RWPE2 (cell line): ENCODE results near the gene DARS2.

Experiments used
- ATAC-seq: fragments of 200-7000 bp; cut with Tn5 transposase; 3 replicates; pipeline ENCODE4 v1.9.1; 2021; ENCODE audit warnings: low read depth
- DNase-seq: peaks from one replicate; pipeline ENCODE4 v3.0.0-alpha.2; 2020; ENCODE audit warnings: low spot score
- H3K27ac ChIP-seq: fragments of 450-650 bp; 2 replicates; pipeline ENCODE4 v1.5.1; 2017; ENCODE audit warnings: mild to moderate bottlenecking; ENCODE audit not compliant: poor library complexity, severe bottlenecking
- H3K27me3 ChIP-seq: fragments of 250-450 bp; sonication (Bioruptor Pico); 2 replicates; pipeline ENCODE4 v1.5.1; 2021; ENCODE audit warnings: mild to moderate bottlenecking, moderate library complexity; ENCODE audit not compliant: insufficient read depth, poor library complexity, severe bottlenecking
- H3K36me3 ChIP-seq: fragments of 250-450 bp; sonication (Bioruptor Pico); 2 replicates; pipeline ENCODE4 v1.5.1; 2020; ENCODE audit warnings: low read depth, mild to moderate bottlenecking, moderate library complexity
- H3K4me1 ChIP-seq: fragments of 250-450 bp; sonication (Bioruptor Pico); 2 replicates; pipeline ENCODE4 v1.5.1; 2021; ENCODE audit warnings: mild to moderate bottlenecking, moderate library complexity; ENCODE audit not compliant: insufficient read depth, poor library complexity, severe bottlenecking
- H3K4me3 ChIP-seq: fragments of 250-450 bp; sonication (Bioruptor Pico); 2 replicates; pipeline ENCODE4 v1.5.1; 2021; ENCODE audit warnings: mild to moderate bottlenecking, moderate library complexity; ENCODE audit not compliant: severe bottlenecking
- H3K9me3 ChIP-seq: fragments of 250-450 bp; sonication (Bioruptor Pico); 2 replicates; pipeline ENCODE4 v1.5.1; 2021; ENCODE audit warnings: mild to moderate bottlenecking, moderate library complexity; ENCODE audit not compliant: severe bottlenecking
- TF ChIP-seq, protein P1 (sequence below): fragments of 450-650 bp; IDR thresholded peaks from one replicate; pipeline ENCODE4 v1.5.1; 2017; ENCODE audit warnings: mild to moderate bottlenecking, moderate library complexity; ENCODE audit not compliant: poor library complexity, severe bottlenecking

Gene DARS2

DNA sequence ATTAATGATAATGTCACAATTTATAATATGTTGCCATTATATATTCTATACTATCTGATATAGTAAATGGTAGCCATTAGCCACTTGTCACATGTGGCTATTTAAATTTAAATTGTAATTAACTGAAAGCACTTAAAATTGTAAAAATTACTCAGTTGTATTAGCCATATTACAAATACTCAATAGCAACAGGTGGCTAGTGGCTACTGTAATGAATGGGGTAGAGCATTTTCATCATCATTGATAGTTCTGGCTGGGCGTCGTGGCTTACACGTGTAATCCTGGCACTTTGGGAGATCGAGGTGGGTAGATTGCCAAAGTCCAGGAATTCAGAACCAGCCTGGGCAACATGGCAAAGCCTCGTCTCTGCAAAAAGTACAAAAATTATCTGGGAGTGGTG is 60.2 kb downstream of the DARS2 start:
- no peak overlapping the region for H3K4me3 ChIP-seq
- DNase-seq = no peak
- no peaks in the 10 kb centered on the region for H3K9me3 ChIP-seq
- H3K4me1 ChIP-seq = no peaks in the 10 kb centered on the region
- no peak for ATAC-seq
- TF ChIP-seq, protein P1, sequence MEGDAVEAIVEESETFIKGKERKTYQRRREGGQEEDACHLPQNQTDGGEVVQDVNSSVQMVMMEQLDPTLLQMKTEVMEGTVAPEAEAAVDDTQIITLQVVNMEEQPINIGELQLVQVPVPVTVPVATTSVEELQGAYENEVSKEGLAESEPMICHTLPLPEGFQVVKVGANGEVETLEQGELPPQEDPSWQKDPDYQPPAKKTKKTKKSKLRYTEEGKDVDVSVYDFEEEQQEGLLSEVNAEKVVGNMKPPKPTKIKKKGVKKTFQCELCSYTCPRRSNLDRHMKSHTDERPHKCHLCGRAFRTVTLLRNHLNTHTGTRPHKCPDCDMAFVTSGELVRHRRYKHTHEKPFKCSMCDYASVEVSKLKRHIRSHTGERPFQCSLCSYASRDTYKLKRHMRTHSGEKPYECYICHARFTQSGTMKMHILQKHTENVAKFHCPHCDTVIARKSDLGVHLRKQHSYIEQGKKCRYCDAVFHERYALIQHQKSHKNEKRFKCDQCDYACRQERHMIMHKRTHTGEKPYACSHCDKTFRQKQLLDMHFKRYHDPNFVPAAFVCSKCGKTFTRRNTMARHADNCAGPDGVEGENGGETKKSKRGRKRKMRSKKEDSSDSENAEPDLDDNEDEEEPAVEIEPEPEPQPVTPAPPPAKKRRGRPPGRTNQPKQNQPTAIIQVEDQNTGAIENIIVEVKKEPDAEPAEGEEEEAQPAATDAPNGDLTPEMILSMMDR = no peak
- no peaks in the 10 kb centered on the region for H3K27me3 ChIP-seq
- peaks cover 20% of the 10 kb centered on the region for H3K36me3 ChIP-seq
- H3K27ac ChIP-seq = no peak overlapping the region

DNA sequence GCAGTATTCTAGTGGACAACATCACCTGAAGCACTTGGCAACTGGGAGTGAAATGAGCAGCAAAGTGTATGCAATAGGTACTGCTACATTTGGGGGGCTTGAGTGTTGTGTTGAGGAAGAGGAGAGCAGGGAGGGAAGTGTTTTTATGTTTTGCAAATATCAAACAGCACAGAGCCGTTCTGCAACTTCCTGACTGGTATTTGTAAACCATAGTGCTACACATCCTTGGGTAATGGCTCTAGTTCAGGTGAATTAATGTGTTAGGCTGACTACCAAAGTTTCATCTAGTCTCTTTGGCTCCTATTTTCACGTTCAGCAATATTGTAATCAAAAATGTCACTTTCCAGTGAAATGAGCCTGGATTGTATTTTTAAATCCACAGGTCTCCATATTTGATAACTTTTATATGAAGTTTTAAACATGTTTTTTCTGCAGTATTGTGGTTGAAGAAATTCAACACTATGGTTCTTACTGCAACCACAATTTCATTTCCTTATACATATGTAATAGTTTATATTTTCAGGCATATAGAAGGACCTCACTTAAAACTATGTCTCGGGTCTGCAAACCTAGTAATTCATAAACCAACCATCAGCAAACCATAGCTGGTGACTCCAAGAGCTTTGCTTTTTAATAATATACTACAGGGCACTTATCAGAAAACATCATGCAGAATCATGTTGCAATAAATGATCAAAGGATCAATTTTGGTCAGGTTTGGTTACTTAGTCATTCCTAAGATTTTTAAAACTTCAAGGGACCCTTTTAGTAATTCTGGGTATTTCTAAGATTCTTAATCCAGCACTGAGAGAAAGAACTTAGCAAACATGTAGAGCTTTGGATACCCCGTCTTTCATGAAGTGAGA is 62.5 kb downstream of the DARS2 start:
- Histone ChIP-seq H3K27me3 (no peaks in the 10 kb centered on the region), H3K27ac (no peak overlapping the region), H3K36me3 (peaks cover 20% of the 10 kb centered on the region), H3K4me1 (no peaks in the 10 kb centered on the region), H3K4me3 (no peak overlapping the region), H3K9me3 (no peaks in the 10 kb centered on the region)
- TF ChIP-seq, protein P1 = no peak
- ATAC-seq (no peak), DNase-seq (no peak)

GRCh38 chr1:173887627-173888026 is 63.2 kb downstream of the DARS2 start:
- Histone ChIP-seq H3K4me3 (no peak overlapping the region), H3K4me1 (no peaks in the 10 kb centered on the region), H3K36me3 (peaks cover 20% of the 10 kb centered on the region), H3K9me3 (no peaks in the 10 kb centered on the region), H3K27ac (no peak overlapping the region), H3K27me3 (no peaks in the 10 kb centered on the region)
- no peak for DNase-seq
- TF ChIP-seq, protein P1 = no peak
- no peak for ATAC-seq

- Histone ChIP-seq H3K27me3 (no peaks in the 10 kb centered on the region), H3K4me3 (no peak overlapping the region), H3K36me3 (peaks cover 20% of the 10 kb centered on the region), H3K9me3 (no peaks in the 10 kb centered on the region), H3K4me1 (no peaks in the 10 kb centered on the region), H3K27ac (no peak overlapping the region)
- ATAC-seq (no peak), DNase-seq (no peak)
- TF ChIP-seq, protein P1 = no peak
These were observed 64.3 kb downstream of the DARS2 start for GRCh38 chr1:173888749-173889148.

GRCh38 chr1:173889885-173890284 is 65.4 kb downstream of the DARS2 start:
- ATAC-seq = no peak

More at GRCh38 chr1:173889885-173890284, 65.4 kb downstream of the DARS2 start:
- Histone ChIP-seq H3K27ac (no peak overlapping the region), H3K27me3 (no peaks in the 10 kb centered on the region), H3K36me3 (peaks cover 20% of the 10 kb centered on the region), H3K4me1 (peaks cover 5% of the 10 kb centered on the region), H3K4me3 (no peak overlapping the region), H3K9me3 (no peaks in the 10 kb centered on the region)
- TF ChIP-seq, protein P1 = no peak
- no peak for DNase-seq
